ENCODE results near the gene SCAF4.

- TF ChIP-seq CTCF (IDR thresholded peaks at IDR 0.05; ENCODE audit: borderline replicate concordance, extremely low read depth, low read length, poor library complexity, severe bottlenecking), result no peak
- no peak for TF ChIP-seq EZH2 (IDR thresholded peaks at IDR 0.05; ENCODE audit: borderline replicate concordance, low read depth, low read length, severe bottlenecking)
Measured at GRCh38 chr21:31667639-31668038, 64.3 kb downstream of the SCAF4 start.
